GM10248 (cell line): ENCODE results near the gene BST1.

Experiments used
- CTCF ChIA-PET: fragments of 300-600 bp; sonication (Branson Sonifier 250); formaldehyde crosslinking; extraction: SDS; loops from one replicate; lab custom pipeline; 2021; ENCODE audit warnings: antibody characterized with exemption; lab: Yijun Ruan, JAX
- POLR2A ChIA-PET: fragments of 350-650 bp; sonication (Branson Sonifier 250); formaldehyde crosslinking; extraction: SDS; loops from one replicate; lab custom pipeline; 2020; ENCODE audit warnings: antibody characterized with exemption; lab: Yijun Ruan, JAX
- DNase-seq: peaks from one replicate; pipeline ENCODE4 v3.0.0; 2012; ENCODE audit errors: extremely low spot score
- TF ChIP-seq, protein P1 (sequence below): IDR thresholded peaks from 2 replicates; pipeline ENCODE4 v1.5.1; 2012; ENCODE audit warnings: mild to moderate bottlenecking, low read depth; ENCODE audit errors: extremely low read depth, missing control alignments, control extremely low read depth

Gene BST1

DNA sequence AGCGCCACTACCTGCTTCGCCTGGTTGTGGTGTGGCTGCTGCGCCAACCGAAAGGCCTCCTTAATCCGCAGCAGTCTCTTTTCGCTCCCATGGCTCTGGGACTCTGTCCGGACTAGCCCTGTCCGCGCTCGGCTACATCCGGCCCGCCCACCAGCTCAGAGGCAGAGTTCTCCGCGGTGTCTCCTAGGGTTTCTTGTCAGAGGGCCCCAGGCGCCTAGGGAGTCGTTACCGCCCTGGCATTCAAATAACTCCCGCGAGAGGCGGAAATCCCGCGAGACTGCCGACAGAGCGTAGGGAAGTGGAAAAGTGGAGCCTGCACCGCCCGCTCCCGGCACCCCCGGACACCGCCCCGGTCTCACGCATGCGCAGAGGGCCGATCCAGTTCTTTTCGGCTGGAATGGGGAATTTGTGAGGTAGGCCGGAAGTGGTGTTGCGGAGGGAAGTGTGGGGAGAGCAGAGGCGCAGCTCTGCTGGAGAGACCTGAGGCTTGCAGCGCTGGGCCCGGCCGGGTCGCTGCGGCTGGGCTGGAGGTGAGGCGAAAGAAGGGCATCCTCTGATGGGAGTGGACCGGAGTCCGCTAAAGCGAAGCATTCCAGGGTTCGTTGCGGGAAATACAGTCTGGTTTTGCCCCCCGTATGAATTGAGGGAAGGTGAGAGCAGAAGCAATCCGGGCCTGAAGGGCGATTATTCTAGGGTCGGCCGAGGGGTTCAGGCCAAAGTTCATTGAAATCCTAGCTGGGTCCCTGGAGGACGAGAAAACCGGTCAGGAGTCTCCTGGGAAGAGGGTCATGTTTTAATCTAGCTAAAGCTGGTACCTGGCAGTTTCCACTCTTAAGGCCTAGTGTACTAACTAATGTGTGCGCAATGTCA is 21.3 kb upstream of the BST1 start, which contains the start of gene FAM200B:
Gene FAM200B, plus strand, starts transcription at position 456 of the 870 bp plus-strand sequence. CDS start 5,151 bp downstream, outside the sequence.
- CTCF ChIA-PET, result interaction anchor here (1.0 to 1.5 kb wide), 5 partner anchors 9 to 37 kb away, joined by 3 to 7 read pairs (median 4); no protein-coding TSS in a partner anchor
- DNase-seq, result peak; percentile 99
- TF ChIP-seq, protein P1, sequence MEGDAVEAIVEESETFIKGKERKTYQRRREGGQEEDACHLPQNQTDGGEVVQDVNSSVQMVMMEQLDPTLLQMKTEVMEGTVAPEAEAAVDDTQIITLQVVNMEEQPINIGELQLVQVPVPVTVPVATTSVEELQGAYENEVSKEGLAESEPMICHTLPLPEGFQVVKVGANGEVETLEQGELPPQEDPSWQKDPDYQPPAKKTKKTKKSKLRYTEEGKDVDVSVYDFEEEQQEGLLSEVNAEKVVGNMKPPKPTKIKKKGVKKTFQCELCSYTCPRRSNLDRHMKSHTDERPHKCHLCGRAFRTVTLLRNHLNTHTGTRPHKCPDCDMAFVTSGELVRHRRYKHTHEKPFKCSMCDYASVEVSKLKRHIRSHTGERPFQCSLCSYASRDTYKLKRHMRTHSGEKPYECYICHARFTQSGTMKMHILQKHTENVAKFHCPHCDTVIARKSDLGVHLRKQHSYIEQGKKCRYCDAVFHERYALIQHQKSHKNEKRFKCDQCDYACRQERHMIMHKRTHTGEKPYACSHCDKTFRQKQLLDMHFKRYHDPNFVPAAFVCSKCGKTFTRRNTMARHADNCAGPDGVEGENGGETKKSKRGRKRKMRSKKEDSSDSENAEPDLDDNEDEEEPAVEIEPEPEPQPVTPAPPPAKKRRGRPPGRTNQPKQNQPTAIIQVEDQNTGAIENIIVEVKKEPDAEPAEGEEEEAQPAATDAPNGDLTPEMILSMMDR, result no peak
- POLR2A ChIA-PET, result interaction anchor here (0.5 to 1.1 kb wide), 3 partner anchors 9 to 299 kb away, joined by 3 to 6 read pairs (median 3); no protein-coding TSS in a partner anchor

DNA sequence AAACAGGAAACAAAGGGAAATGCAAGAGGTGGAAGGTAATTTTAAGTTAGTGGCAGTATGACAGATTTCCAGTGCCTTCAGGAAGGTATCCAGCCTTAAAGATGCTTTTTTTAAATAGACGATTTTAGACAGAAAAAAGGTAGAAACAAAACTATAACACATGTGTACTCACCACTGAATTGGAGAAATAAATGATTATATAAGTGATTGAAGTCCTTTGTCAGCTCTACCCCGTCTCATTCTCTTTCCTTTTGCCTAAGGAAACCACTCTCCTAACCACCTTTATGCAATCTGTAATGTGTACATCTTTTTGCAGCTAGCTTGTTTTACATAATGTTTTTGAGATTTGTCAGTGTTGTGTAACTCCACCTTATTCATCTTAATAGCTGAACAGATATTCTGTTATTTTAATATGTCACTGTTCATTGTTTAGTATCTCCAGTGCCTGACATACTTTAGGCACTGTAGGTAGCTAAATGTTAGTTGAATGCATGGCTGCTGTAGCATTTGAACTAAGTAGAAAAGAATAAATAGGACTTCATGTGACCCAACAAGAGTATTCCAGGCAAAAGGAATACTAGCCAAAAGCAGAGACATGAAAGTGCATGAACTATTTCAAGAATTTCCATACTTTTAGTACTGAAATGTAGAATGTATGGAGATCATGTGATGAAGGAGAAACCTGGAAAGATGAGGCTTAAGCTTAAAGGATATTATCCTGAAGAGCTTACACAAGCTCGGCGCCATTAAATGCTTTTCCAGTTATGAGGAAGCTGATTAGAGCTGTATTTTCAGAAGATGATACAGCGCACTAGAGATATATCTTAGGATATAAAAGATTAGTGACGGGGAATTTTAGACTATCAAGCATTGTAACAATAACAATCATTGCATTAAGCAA is 20.4 kb upstream of the BST1 start:
- ChIA-PET CTCF (interaction anchor here (1.0 to 1.5 kb wide), 5 partner anchors 10 to 38 kb away, joined by 3 to 7 read pairs (median 4); no protein-coding TSS in a partner anchor), POLR2A (no interaction called here)
- TF ChIP-seq, protein P1, result no peak
- DNase-seq, result no peak

DNA sequence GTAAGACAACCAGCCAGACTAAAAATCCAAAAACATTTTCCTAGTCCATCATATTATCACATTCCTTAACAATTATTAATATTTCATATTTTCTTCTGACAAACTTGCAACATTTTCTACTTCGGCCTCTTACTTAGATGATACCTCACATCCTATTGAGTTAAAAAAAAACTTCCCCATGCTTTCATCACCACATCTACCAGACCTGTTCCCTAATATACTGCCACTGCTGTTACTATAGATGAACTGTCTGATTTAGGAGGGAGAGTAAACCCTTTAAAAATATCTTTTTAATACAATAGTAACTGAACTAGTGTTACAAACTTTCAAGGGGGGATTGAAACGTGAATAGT is 19.7 kb upstream of the BST1 start:
- CTCF ChIA-PET, result interaction anchor here (1.0 to 1.5 kb wide), 4 partner anchors 11 to 38 kb away, joined by 3 to 4 read pairs (median 4); no protein-coding TSS in a partner anchor
- POLR2A ChIA-PET, result no interaction called here
- no peak for DNase-seq
- TF ChIP-seq, protein P1, result no peak

DNA sequence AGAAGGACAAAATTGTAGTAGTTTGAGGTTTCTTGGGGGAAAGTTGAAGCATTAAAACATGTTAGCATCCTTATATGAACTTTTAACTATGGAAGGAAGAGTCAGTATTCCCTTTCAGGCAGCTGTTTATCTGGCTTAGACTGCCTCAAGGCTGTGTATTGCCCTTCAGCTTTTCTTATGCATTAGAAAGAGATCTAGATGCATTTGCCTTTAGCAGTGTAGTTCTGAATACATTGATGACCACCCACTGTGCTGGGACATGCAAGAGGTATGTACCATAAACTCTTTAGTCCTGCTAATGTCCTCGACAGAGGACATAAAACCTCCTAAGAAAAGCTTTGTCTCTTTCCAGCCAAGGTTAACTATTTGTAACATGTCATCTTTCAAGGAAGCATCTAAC is 18.4 kb upstream of the BST1 start:
- ChIA-PET POLR2A (no interaction called here), CTCF (interaction anchor here (0.8 to 0.9 kb wide), 2 partner anchors 9 kb away, joined by 3 read pairs; no protein-coding TSS in a partner anchor)
- no peak for DNase-seq
- TF ChIP-seq, protein P1, result no peak

DNA sequence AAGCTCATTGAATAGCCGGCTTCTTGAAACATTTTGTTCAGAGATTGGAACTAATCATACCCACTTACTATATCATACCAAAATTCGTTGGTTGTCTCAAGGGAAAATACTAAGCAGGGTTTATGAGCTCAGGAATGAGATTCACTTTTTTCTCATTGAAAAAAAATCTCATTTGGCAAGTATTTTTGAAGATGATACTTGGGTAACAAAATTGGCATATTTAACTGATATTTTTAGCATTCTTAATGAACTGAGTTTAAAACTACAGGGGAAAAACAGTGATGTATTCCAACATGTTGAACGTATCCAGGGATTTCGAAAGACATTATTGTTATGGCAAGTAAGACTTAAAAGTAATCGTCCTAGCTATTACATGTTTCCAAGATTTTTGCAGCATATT is 14.8 kb upstream of the BST1 start:
- TF ChIP-seq, protein P1, result no peak
- DNase-seq, result no peak
- POLR2A ChIA-PET, result no interaction called here
- CTCF ChIA-PET, result interaction anchor here (1.3 kb wide), 1 partner anchor 17 kb away, joined by 3 read pairs; no protein-coding TSS in a partner anchor

DNA sequence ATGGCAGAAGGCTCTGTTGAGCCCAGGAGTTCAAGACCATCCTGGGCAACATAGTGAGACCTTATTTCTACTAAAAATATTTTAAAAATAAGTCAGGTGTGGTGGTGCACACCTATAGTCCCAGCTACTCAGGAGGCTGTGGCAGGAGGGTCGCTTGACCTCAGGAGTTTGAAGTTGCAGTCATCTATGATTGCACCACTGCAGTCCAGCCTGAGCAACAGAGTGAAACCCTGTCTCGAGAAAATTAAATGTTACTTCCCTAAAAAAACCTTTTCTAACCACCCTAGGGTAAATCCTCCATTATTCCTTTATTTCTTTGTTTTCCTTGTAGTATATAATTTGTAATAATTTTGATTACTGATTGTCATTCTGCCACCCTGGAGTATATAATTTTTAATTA is 13.3 kb upstream of the BST1 start:
- CTCF ChIA-PET, result no interaction called here
- TF ChIP-seq, protein P1, result no peak
- POLR2A ChIA-PET, result no interaction called here
- no peak for DNase-seq
